ENCODE results near the gene MMP7.
A peak's percentile ranks its signal among the peaks of the same experiment; 100 is the strongest.

The MMP7 gene

GRCh38 chr11:102494216-102494615, 36.3 kb downstream of the MMP7 start:
- peak; percentile 42 for DNase-seq (ENCODE audit: low read depth)

DNA sequence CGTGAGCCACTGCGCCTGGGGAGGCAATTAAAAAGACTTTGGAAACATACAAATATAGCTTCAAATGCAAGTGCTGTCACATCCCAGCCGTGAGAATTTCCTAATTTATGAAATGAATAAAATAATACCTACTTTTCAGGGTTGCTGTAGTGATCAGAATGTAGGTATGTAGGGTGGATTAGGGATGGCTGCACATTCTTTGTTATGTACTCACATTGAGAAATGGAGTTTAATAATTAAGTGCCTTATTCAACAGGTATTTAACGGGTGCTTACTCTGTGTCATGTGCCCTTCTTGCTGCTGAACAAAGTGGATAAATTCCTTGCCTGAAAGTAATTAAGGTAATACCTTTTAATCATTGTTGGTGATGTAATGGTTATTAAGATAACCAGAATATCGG, 37.0 kb downstream of the MMP7 start:
- DNase-seq (ENCODE audit: low read depth), result no peak

- no peak for DNase-seq (ENCODE audit: low read depth)
These were observed 38.6 kb downstream of the MMP7 start for GRCh38 chr11:102491969-102492368.

DNA sequence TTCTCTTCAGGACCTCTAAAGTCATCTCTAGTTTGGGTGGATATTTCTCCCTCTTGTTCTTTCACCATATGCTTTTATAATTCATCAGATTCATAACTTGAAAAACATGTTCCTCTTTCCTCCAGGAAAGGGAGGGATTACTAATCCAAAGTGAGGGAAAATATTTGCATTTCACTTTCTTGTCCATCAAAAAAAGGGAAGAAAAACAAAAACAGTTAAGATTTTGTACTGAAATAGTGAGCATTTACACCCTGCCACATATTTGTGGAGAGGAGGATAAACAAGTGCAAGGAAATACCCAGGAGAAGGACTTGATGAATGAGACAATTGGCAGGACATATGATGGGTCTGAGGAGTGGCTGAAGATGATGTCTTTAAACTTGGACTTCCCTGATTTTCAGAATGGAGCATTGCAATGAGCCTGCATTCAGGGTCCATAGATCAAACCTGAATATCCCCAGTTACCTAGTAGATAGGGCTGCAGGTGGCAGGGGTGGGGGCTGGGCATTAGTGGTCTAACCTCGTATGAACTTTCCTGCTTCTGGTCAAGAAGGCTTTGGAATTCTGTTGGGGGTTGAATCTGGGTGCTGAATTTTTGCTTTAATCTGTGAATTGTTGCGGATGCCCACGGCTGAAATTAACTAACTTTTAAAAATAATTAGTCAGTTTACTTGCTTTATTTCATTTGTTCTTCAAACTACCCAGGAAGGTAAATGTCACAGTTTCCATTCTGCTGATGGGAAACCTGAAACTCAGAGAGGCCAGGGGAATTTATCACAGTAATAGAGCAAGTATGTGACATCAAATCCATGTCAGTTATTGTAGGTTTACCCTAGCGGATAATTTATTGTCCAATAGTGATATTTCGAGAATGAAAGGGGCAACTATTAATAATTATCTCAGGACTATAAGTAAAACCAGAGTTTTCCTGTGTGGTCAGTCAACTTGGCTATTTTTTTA, 41.1 kb downstream of the MMP7 start:
- DNase-seq (ENCODE audit: low read depth), result no peak

GRCh38 chr11:102488208-102488607, 42.3 kb downstream of the MMP7 start:
- DNase-seq (ENCODE audit: low read depth), result no peak

GRCh38 chr11:102487214-102487613, 43.3 kb downstream of the MMP7 start:
- DNase-seq (ENCODE audit: low read depth), result no peak

- no peak for DNase-seq (ENCODE audit: low read depth)
These were observed 44.0 kb downstream of the MMP7 start for GRCh38 chr11:102486584-102486983.

GRCh38 chr11:102485095-102485722, 45.3 kb downstream of the MMP7 start:
- DNase-seq (ENCODE audit: low read depth), result peak; percentile 50

- no peak for DNase-seq (ENCODE audit: low read depth)
These were observed 48.1 kb downstream of the MMP7 start for GRCh38 chr11:102482433-102482832.

GRCh38 chr11:102479733-102480132, 50.8 kb downstream of the MMP7 start:
- no peak for DNase-seq (ENCODE audit: low read depth)

DNA sequence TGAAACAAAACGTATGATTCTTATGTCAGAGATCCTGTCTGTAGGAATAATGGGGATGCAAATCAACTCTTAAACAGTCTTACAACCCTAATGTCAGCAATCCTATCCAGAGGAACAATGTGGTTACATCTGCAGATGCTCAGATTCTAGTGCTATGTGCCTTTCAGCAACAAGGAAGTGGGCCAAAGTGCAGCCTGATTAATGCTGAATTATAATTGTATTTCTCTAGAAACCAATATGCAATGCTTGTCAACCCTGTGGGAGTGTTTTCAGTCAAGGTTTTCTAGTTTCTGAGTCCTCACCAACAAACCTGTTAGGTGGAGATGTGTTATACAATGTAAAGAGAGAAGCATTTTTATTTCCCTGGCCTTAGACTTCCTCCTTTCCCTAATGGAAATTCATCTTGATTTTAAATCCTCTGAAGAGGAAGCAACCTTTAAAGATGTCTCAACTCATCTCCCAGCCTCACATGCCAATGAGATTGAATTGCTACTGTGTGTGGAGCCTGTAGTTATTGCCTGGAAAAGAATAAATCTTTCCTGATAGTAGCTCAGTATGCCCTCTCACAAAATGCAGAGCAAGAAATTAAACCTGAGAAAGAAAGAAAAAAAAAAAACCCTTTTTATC, 51.8 kb downstream of the MMP7 start:
- DNase-seq (ENCODE audit: low read depth), result no peak

DNA sequence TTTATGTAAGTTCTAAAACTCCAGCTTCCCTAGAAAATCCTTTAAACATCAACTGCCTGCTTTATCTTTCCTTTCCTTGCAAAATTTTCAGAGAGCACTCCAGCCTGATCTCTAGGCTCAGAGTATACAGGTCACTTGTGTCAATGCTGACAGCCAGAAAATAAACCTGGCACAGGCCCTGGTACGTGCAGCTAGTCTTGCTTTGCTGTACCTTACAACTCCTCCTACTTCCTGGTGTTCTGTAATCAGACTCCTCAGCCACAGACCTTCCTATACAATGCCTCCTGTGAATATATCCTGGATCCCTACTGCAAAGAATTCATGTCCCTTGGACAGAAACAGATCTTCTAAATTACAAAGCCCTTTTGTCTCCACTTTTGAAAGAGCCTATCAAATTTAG, 53.7 kb downstream of the MMP7 start:
- DNase-seq (ENCODE audit: low read depth), result peak; percentile 47

DNA sequence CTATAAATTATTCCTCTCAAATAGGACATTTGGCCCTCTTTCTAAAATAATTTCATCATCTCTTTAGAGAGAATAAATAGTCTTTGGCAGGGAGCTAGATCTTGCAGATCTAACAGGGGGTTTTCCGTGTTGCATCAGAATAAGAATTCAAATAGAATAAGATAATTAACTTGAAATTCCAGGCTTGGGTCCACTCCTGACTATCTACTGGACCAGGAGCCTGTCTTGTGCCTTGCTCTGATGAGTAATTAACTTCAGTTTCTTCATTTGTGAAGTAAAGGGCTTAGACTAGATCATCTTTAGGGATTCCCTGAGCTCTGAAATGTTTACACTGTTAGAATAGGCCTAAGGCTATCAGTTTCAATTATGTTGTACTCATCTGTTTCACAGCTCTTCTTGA, 54.5 kb downstream of the MMP7 start:
- DNase-seq (ENCODE audit: low read depth), result peak; percentile 64

DNA sequence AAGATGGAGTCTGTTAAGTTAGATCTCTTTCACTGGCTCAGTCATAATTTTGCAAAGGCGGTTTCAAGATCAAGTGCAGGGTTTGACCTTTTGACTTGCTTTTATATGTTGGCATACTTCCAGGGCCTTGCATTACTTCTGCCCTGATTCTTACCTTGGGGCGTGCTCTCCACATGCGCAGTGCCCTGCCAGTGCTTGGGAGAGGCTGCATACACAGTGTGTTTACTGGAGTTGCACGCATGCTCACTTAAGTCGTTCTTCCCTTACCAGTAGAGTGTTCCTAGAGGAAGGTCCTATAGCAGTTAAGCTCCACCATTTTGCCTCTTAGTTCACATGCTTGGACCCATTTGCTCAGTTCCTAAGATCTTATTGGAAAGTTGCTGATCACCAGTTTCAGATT, 57.0 kb downstream of the MMP7 start:
- DNase-seq (ENCODE audit: low read depth), result no peak

- DNase-seq (ENCODE audit: low read depth), result no peak
These were observed 58.4 kb downstream of the MMP7 start for GRCh38 chr11:102472127-102472526.

DNA sequence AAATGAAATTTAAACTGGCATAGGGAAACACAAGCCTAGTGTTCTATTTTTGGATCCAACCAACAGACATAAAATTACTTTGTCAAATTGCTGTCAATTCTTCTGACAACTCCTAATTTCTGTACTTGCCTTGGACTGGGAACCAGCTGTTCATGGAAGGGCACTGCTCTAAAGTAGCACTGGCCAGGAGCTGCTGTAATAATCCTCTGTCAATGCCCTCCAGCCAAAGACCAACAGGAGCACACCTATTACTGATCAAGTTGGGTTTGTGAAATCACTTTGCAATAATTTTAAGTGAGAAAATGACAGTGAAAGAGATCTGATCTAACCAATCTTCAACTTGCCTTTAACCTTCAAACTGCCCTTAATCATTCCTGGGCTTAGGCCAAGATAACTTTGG, 59.1 kb downstream of the MMP7 start:
- no peak for DNase-seq (ENCODE audit: low read depth)
